Fibroblast of villous mesenchyme (primary cell): Measurements from ENCODE around the gene ANGEL1. TPM values are rescaled to one million over a fixed set of nuclear protein-coding genes. Genes with fewer than 3 reads are reported as not detected.

Experiments
- DNase-seq: peaks from one replicate; pipeline ENCODE4 v3.0.0-alpha.2; 2010; ENCODE audit warnings: low read depth
- H3K4me3 ChIP-seq: 2 replicates; pipeline ENCODE4 v1.5.1; 2011; ENCODE audit warnings: low read depth, mild to moderate bottlenecking, low read length
- CTCF ChIP-seq: IDR thresholded peaks from 2 replicates; pipeline ENCODE4 v1.5.1; 2012; ENCODE audit warnings: low read depth, mild to moderate bottlenecking, low read length; ENCODE audit not compliant: insufficient read depth
- total RNA-seq: library from RNA; depleted of rRNA; stranded (reverse); fragments of >200 nt; gene quantifications from 2 replicates; pipeline ENCODE4 v1.2.3, GENCODE V29; 2012

Gene ANGEL1
- total RNA-seq, 1 donor: 10.4 TPM

GRCh38 chr14:76777721-76778120 lies 35.0 kb downstream of the ANGEL1 start:
- H3K4me3 ChIP-seq: no peak overlapping the region
- DNase-seq: no peak
- no peak for TF ChIP-seq CTCF

GRCh38 chr14:76776428-76777251 lies 36.0 kb downstream of the ANGEL1 start:
- no peak for TF ChIP-seq CTCF
- no peak overlapping the region for H3K4me3 ChIP-seq
- DNase-seq: no peak

GRCh38 chr14:76775695-76776427 lies 36.8 kb downstream of the ANGEL1 start:
- no peak for TF ChIP-seq CTCF
- DNase-seq: no peak
- H3K4me3 ChIP-seq: no peak overlapping the region

GRCh38 chr14:76774821-76775694 lies 37.6 kb downstream of the ANGEL1 start:
- no peak for TF ChIP-seq CTCF
- no peak overlapping the region for H3K4me3 ChIP-seq
- DNase-seq: no peak

- no peak for DNase-seq
- TF ChIP-seq CTCF: no peak
- H3K4me3 ChIP-seq: no peak overlapping the region
These were observed 38.5 kb downstream of the ANGEL1 start for GRCh38 chr14:76773956-76774820.

- peak; percentile 17 for TF ChIP-seq CTCF
- H3K4me3 ChIP-seq: no peak overlapping the region
These were observed 39.3 kb downstream of the ANGEL1 start for GRCh38 chr14:76773188-76773885.

More at GRCh38 chr14:76773188-76773885, 39.3 kb downstream of the ANGEL1 start:
- peak; percentile 83 for DNase-seq
